A673 (cell line): Measurements from ENCODE around the gene CST9. TPM values are rescaled to one million over a fixed set of nuclear protein-coding genes. Genes with fewer than 3 reads are reported as not detected.

Experiments
- BruUV-seq: library from RNA; stranded (reverse); fragments of 400-500 nt; replicated peaks from 2 replicates; lab custom pipeline; 2021; lab: Mats Ljungman, UMichigan
- CTCF ChIA-PET: fragments of 300-600 bp; sonication (Branson Sonifier 250); formaldehyde crosslinking; loops from one replicate; lab custom pipeline; 2022; ENCODE audit warnings: antibody characterized with exemption; lab: Charles Lee
- POLR2A ChIA-PET: fragments of 300-600 bp; sonication (Branson Sonifier 250); formaldehyde crosslinking; loops from one replicate; lab custom pipeline; 2022; ENCODE audit warnings: antibody characterized with exemption; ENCODE audit not compliant: low non-redundant PET; lab: Charles Lee
- DNase-seq: peaks from one replicate; pipeline ENCODE4 v3.0.0-alpha.2; 2015; ENCODE audit warnings: low spot score
- H3K27ac ChIP-seq: fragments of 200-600 bp; sonication (generic); 2 replicates; pipeline ENCODE4 v1.5.1; 2016; ENCODE audit warnings: mixed run types, low read depth, mild to moderate bottlenecking, mixed read lengths, antibody characterized with exemption, low read length; ENCODE audit not compliant: poor library complexity, severe bottlenecking
- H3K27me3 ChIP-seq: fragments of 200-600 bp; sonication (generic); replicated peaks from 2 replicates; pipeline ENCODE4 v1.6.1; 2017; ENCODE audit warnings: mixed run types, low read depth, mild to moderate bottlenecking, mixed read lengths, antibody characterized with exemption, low read length; ENCODE audit not compliant: insufficient read depth, poor library complexity
- H3K36me3 ChIP-seq: fragments of 200-600 bp; sonication (generic); 2 replicates; pipeline ENCODE4 v1.6.1; 2016; ENCODE audit warnings: mixed run types, mild to moderate bottlenecking, mixed read lengths, antibody characterized with exemption, low read length; ENCODE audit not compliant: insufficient read depth, poor library complexity, severe bottlenecking
- H3K4me1 ChIP-seq: fragments of 200-600 bp; sonication (generic); 2 replicates; pipeline ENCODE4 v1.6.1; 2017; ENCODE audit warnings: mixed run types, mild to moderate bottlenecking, mixed read lengths, antibody characterized with exemption, low read length; ENCODE audit not compliant: insufficient read depth, poor library complexity, severe bottlenecking
- H3K4me3 ChIP-seq: fragments of 200-600 bp; sonication (generic); 2 replicates; pipeline ENCODE4 v1.5.1; 2016; ENCODE audit warnings: low read depth, mixed run types, mild to moderate bottlenecking, mixed read lengths, low read length; ENCODE audit not compliant: poor library complexity, severe bottlenecking
- H3K9me3 ChIP-seq: fragments of 200-600 bp; sonication (generic); 2 replicates; pipeline ENCODE4 v1.6.1; 2016; ENCODE audit warnings: mixed run types, low read depth, mild to moderate bottlenecking, mixed read lengths, antibody characterized with exemption, low read length; ENCODE audit not compliant: poor library complexity, severe bottlenecking
- CTCF ChIP-seq: fragments of 300-800, 200-600 bp; sonication (generic); conservative IDR thresholded peaks from 2 replicates; pipeline ENCODE4 v1.5.1; 2017; ENCODE audit warnings: low read depth, mild to moderate bottlenecking, antibody characterized with exemption, low read length, moderate library complexity, mixed read lengths
- EZH2 ChIP-seq: fragments of 200-600 bp; sonication (generic); IDR thresholded peaks from 2 replicates; pipeline ENCODE4 v1.6.1; 2017; ENCODE audit warnings: borderline replicate concordance, low read depth, mild to moderate bottlenecking, mixed read lengths, antibody characterized with exemption, low read length; ENCODE audit not compliant: poor library complexity, severe bottlenecking
- intact Hi-C: fragments of 100-400 bp; cut with micrococcal nuclease; formaldehyde crosslinking; loops from one replicate; pipeline ENCODE4 v1.10.0; 2022; ENCODE audit not compliant: unreplicated experiment
- total RNA-seq: library from RNA; stranded (reverse); gene quantifications from 2 replicates; pipeline ENCODE4 v1.2.3, GENCODE V29; 2021

CST9 gene
- total RNA-seq, 1 experiment from 2014 or later: not detected

DNA sequence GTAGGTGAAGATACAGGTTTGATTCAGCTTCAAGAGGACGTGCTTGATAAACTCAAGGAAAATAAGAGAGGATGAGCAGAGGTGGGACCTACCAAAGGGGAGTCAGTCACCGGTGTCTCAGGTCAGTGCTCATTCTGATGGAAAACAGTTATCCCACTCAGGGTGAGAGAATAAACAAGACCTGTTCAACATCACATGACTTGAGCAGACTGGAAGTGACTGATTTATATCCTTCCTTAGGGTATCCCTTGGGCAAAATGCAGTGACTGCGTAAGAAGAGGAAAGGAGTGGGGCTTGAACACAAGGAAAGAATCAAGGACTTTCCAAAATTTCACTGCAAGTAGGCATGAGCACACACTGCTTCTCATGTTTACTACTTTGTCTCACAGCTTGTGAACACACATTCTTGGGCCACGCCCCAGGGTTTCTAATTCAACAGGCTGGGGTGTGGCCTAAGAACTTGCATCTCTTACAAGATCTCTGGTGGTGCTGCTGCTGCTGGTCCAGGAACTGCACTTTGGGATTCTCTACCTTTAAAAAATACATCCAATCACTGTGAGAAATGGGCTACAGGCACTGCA lies 20.4 kb upstream of the CST9 start:
- no peak for DNase-seq
- intact Hi-C loops: no loop called here
- no peak overlapping the region for H3K4me3 ChIP-seq
- H3K27ac ChIP-seq: no peak overlapping the region
- no peaks in the 10 kb centered on the region for H3K36me3 ChIP-seq
- no peaks in the 10 kb centered on the region for H3K27me3 ChIP-seq
- H3K9me3 ChIP-seq: no peaks in the 10 kb centered on the region
- BruUV-seq: no TSS peak
- CTCF ChIA-PET: no interaction called here
- POLR2A ChIA-PET: no interaction called here
- no peaks in the 10 kb centered on the region for H3K4me1 ChIP-seq
- TF ChIP-seq EZH2: no peak
- TF ChIP-seq CTCF: no peak

GRCh38 chr20:23625236-23625964 lies 19.7 kb upstream of the CST9 start:
- intact Hi-C loops: no loop called here
- no peak for TF ChIP-seq EZH2
- TF ChIP-seq CTCF: no peak
- no TSS peak for BruUV-seq
- H3K9me3 ChIP-seq: no peaks in the 10 kb centered on the region
- no peak for DNase-seq
- H3K4me3 ChIP-seq: no peak overlapping the region
- no peaks in the 10 kb centered on the region for H3K4me1 ChIP-seq
- H3K27me3 ChIP-seq: no peaks in the 10 kb centered on the region
- no peak overlapping the region for H3K27ac ChIP-seq
- ChIA-PET POLR2A (no interaction called here), CTCF (no interaction called here)
- no peaks in the 10 kb centered on the region for H3K36me3 ChIP-seq

GRCh38 chr20:23624324-23624691 lies 18.6 kb upstream of the CST9 start:
- TF ChIP-seq EZH2: no peak
- Histone ChIP-seq H3K9me3 (no peaks in the 10 kb centered on the region), H3K27me3 (no peaks in the 10 kb centered on the region), H3K36me3 (no peaks in the 10 kb centered on the region), H3K27ac (no peak overlapping the region), H3K4me3 (no peak overlapping the region), H3K4me1 (no peaks in the 10 kb centered on the region)
- POLR2A ChIA-PET: no interaction called here
- BruUV-seq: no TSS peak
- intact Hi-C loops: no loop called here
- CTCF ChIA-PET: no interaction called here
- no peak for DNase-seq
